H9 (cell line): ENCODE measurements around the gene DIP2C. TPM values are rescaled to one million over a fixed set of nuclear protein-coding genes. Genes with fewer than 3 reads are reported as not detected.

ENCODE experiments used
- DNase-seq: peaks from one replicate; pipeline ENCODE4 v3.0.0-alpha.2; 2017
- H2AFZ ChIP-seq: one replicate; pipeline ENCODE4 v1.6.1; 2013; ENCODE audit warnings: mild to moderate bottlenecking, low read length, control low read depth, moderate library complexity
- H2AK5ac ChIP-seq: 2 replicates; pipeline ENCODE4 v1.6.1; 2013; ENCODE audit warnings: low read length, control low read depth, mixed read lengths; ENCODE audit not compliant: insufficient read length
- H2BK120ac ChIP-seq: one replicate; pipeline ENCODE4 v1.6.1; 2013; ENCODE audit warnings: low read depth, mild to moderate bottlenecking, low read length, control low read depth, inconsistent platforms; ENCODE audit not compliant: poor library complexity, severe bottlenecking
- H2BK12ac ChIP-seq: 2 replicates; pipeline ENCODE4 v1.6.1; 2013; ENCODE audit warnings: low read length, control low read depth, mixed read lengths, low read depth; ENCODE audit not compliant: insufficient read length
- H2BK15ac ChIP-seq: 2 replicates; pipeline ENCODE4 v1.6.1; 2013; ENCODE audit warnings: low read depth, low read length, control low read depth
- H2BK20ac ChIP-seq: one replicate; pipeline ENCODE4 v1.6.1; 2013; ENCODE audit warnings: low read depth, mild to moderate bottlenecking, low read length, control low read depth, inconsistent platforms; ENCODE audit not compliant: poor library complexity, severe bottlenecking
- H2BK5ac ChIP-seq: 2 replicates; pipeline ENCODE4 v1.6.1; 2013; ENCODE audit warnings: low read length, control low read depth, mixed read lengths; ENCODE audit not compliant: insufficient read length
- H3K14ac ChIP-seq: 2 replicates; pipeline ENCODE4 v1.6.1; 2013; ENCODE audit warnings: low read length, control low read depth; ENCODE audit not compliant: insufficient read depth
- H3K18ac ChIP-seq: 2 replicates; pipeline ENCODE4 v1.6.1; 2013; ENCODE audit warnings: low read depth, mild to moderate bottlenecking, mixed read lengths, low read length, control low read depth; ENCODE audit not compliant: insufficient read length
- H3K23ac ChIP-seq: 2 replicates; pipeline ENCODE4 v1.6.1; 2013; ENCODE audit warnings: low read length, control low read depth, mixed read lengths, low read depth; ENCODE audit not compliant: insufficient read length
- H3K23me2 ChIP-seq: 2 replicates; pipeline ENCODE4 v1.6.1; 2013; ENCODE audit warnings: low read depth, mild to moderate bottlenecking, mixed read lengths, low read length, control low read depth; ENCODE audit not compliant: insufficient read length, poor library complexity, severe bottlenecking
- H3K27ac ChIP-seq: 2 replicates; pipeline ENCODE4 v1.5.1; 2013; ENCODE audit warnings: low read length, control low read depth, mixed read lengths, low read depth; ENCODE audit not compliant: insufficient read length
- H3K27me3 ChIP-seq: 2 replicates; pipeline ENCODE4 v1.6.1; 2013; ENCODE audit warnings: low read length, control low read depth, inconsistent platforms; ENCODE audit not compliant: insufficient read depth
- H3K4ac ChIP-seq: 2 replicates; pipeline ENCODE4 v1.6.1; 2013; ENCODE audit warnings: low read depth, mild to moderate bottlenecking, control low read depth, inconsistent platforms, low read length, moderate library complexity
- H3K4me1 ChIP-seq: 2 replicates; pipeline ENCODE4 v1.6.1; 2013; ENCODE audit warnings: low read length, control low read depth, inconsistent platforms; ENCODE audit not compliant: insufficient read depth
- H3K4me2 ChIP-seq: 2 replicates; pipeline ENCODE4 v1.6.1; 2013; ENCODE audit warnings: low read length, control low read depth, mixed read lengths; ENCODE audit not compliant: insufficient read length, insufficient read depth
- H3K56ac ChIP-seq: 2 replicates; pipeline ENCODE4 v1.6.1; 2013; ENCODE audit warnings: low read depth, mild to moderate bottlenecking, mixed read lengths, low read length, control low read depth; ENCODE audit not compliant: insufficient read length
- H3K79me1 ChIP-seq: 2 replicates; pipeline ENCODE4 v1.6.1; 2013; ENCODE audit warnings: low read depth, mild to moderate bottlenecking, moderate library complexity, low read length, control low read depth, inconsistent platforms; ENCODE audit not compliant: insufficient read depth, poor library complexity, severe bottlenecking
- H3K79me2 ChIP-seq: 2 replicates; pipeline ENCODE4 v1.6.1; 2013; ENCODE audit warnings: low read length, control low read depth, inconsistent platforms; ENCODE audit not compliant: insufficient read depth
- H3K9ac ChIP-seq: 2 replicates; pipeline ENCODE4 v1.6.1; 2013; ENCODE audit warnings: low read length, control low read depth, mixed read lengths; ENCODE audit not compliant: insufficient read length; ENCODE audit errors: extremely low read depth
- H3K9me3 ChIP-seq: one replicate; pipeline ENCODE4 v1.6.1; 2013; ENCODE audit warnings: low read depth, low read length, inconsistent platforms; ENCODE audit not compliant: control insufficient read depth
- H3T11ph ChIP-seq: one replicate; pipeline ENCODE4 v1.6.1; 2013; ENCODE audit warnings: mild to moderate bottlenecking, low read length, control low read depth, inconsistent platforms
- H4K20me1 ChIP-seq: one replicate; pipeline ENCODE4 v1.6.1; 2013; ENCODE audit not compliant: control insufficient read depth, insufficient read length, insufficient read depth
- H4K5ac ChIP-seq: 2 replicates; pipeline ENCODE4 v1.6.1; 2013; ENCODE audit warnings: low read depth, mild to moderate bottlenecking, mixed read lengths, low read length, control low read depth; ENCODE audit not compliant: insufficient read length
- H4K8ac ChIP-seq: replicated peaks from 2 replicates; pipeline ENCODE4 v1.6.1; 2013; ENCODE audit warnings: low read length, control low read depth, mixed read lengths, low read depth; ENCODE audit not compliant: insufficient read length
- H4K91ac ChIP-seq: 2 replicates; pipeline ENCODE4 v1.6.1; 2013; ENCODE audit warnings: low read depth, mild to moderate bottlenecking, moderate library complexity, mixed read lengths, low read length, control low read depth; ENCODE audit not compliant: insufficient read length
- H3K27ac Mint-ChIP-seq, 3 experiments: 2 replicates in 2 of 3; 3 replicates in 1 of 3; pipeline ENCODE4 v1.8.0; 2020 to 2021; ENCODE audit warnings: mixed read lengths in 3 of 3, mild to moderate bottlenecking in 1 of 3, moderate library complexity in 1 of 3
- H3K27me3 Mint-ChIP-seq: 2 replicates; pipeline ENCODE4 v1.8.0; 2021; ENCODE audit warnings: low read depth, mild to moderate bottlenecking, moderate library complexity, mixed read lengths
- H3K36me3 Mint-ChIP-seq, 3 experiments: 2 replicates in 2 of 3; 3 replicates in 1 of 3; pipeline ENCODE4 v1.8.0; 2020 to 2021; ENCODE audit warnings: low read depth in 3 of 3, mixed read lengths in 3 of 3; ENCODE audit not compliant: insufficient read depth in 1 of 3
- H3K4me1 Mint-ChIP-seq, 2 experiments: 2 replicates each; pipeline ENCODE4 v1.8.0; 2020; ENCODE audit warnings: mixed read lengths in 2 of 2
- H3K4me3 Mint-ChIP-seq, 2 experiments: 2 replicates in 1 of 2; 3 replicates in 1 of 2; pipeline ENCODE4 v1.8.0; 2020 to 2021; ENCODE audit warnings: mild to moderate bottlenecking in 2 of 2, mixed read lengths in 2 of 2, moderate library complexity in 1 of 2
- H3K9me3 Mint-ChIP-seq, 2 experiments: 2 replicates in 1 of 2; 3 replicates in 1 of 2; pipeline ENCODE4 v1.8.0; 2020; ENCODE audit warnings: mild to moderate bottlenecking in 2 of 2, mixed read lengths in 2 of 2, moderate library complexity in 1 of 2
- CTCF ChIP-seq: fragments of 200-600 bp; sonication (generic); conservative IDR thresholded peaks from 3 replicates; pipeline ENCODE4 v1.8.0; 2021; ENCODE audit warnings: antibody characterized with exemption, mild to moderate bottlenecking
- WGBS: extraction: QIAGEN DNeasy Blood & Tissue Kit; methylation state at CpG from one replicate; pipeline ENCODE4 v1.1.7; 2013; ENCODE audit warnings: missing lambda C conversion rate, low lambda C conversion rate, mixed read lengths; ENCODE audit not compliant: insufficient read length; ENCODE audit errors: extremely low coverage; 5-methylcytosine and 5-hydroxymethylcytosine counted together
- total RNA-seq: library from RNA; stranded (reverse); gene quantifications from 2 replicates; pipeline ENCODE4 v1.2.1, GENCODE V29; 2021

The DIP2C gene
- total RNA-seq, 1 experiment from 2014 or later, result 7.9 TPM

- Mint-ChIP-seq H3K36me3 (no peaks in the 10 kb centered on the region), H3K27ac (no peak overlapping the region), H3K4me3 (no peak overlapping the region), H3K9me3 (no peaks in the 10 kb centered on the region), H3K4me1 (peaks cover 13 to 19% of the 10 kb centered on the region in 2 experiments), H3K27me3 (no peaks in the 10 kb centered on the region)
- TF ChIP-seq CTCF, result no peak
- no peak overlapping the region for H2AFZ ChIP-seq
- no peak overlapping the region for H3K9ac ChIP-seq
- H4K8ac ChIP-seq, result no peak overlapping the region
- H2BK5ac ChIP-seq, result no peak overlapping the region
- no peak overlapping the region for H4K91ac ChIP-seq
- no peak overlapping the region for H3K56ac ChIP-seq
- H3K4me2 ChIP-seq, result no peak overlapping the region
- H2BK20ac ChIP-seq, result no peak overlapping the region
- H3K4ac ChIP-seq, result no peak overlapping the region
- H3T11ph ChIP-seq, result no peak overlapping the region
- H2BK15ac ChIP-seq, result no peak overlapping the region
- no peak overlapping the region for H3K23ac ChIP-seq
- no peak overlapping the region for H3K18ac ChIP-seq
- H2BK12ac ChIP-seq, result no peak overlapping the region
- peaks cover 4% of the 10 kb centered on the region; the same call in 1 of the 2 replicates for H3K79me2 ChIP-seq
- H3K23me2 ChIP-seq, result no peaks in the 10 kb centered on the region
- H3K4me1 ChIP-seq, result peaks cover 6% of the 10 kb centered on the region; the same call in 1 of the 2 replicates
- no peaks in the 10 kb centered on the region for H3K9me3 ChIP-seq
- WGBS, result no CpG with 5 or more reads among the region's 6 CpGs
- no peak overlapping the region for H4K5ac ChIP-seq
- H3K27ac ChIP-seq, result no peak overlapping the region
- H3K14ac ChIP-seq, result no peak overlapping the region
- DNase-seq, result no peak
- H2AK5ac ChIP-seq, result no peak overlapping the region
- no peaks in the 10 kb centered on the region for H3K27me3 ChIP-seq
- H3K79me1 ChIP-seq, result peaks cover 3% of the 10 kb centered on the region
- H2BK120ac ChIP-seq, result no peak overlapping the region
- no peaks in the 10 kb centered on the region for H4K20me1 ChIP-seq
Observed at GRCh38 chr10:660413-660969, 29.0 kb downstream of the DIP2C start.
